ENCODE data around the gene GXYLT2. TPM values are rescaled to one million over a fixed set of nuclear protein-coding genes. Genes with fewer than 3 reads are reported as not detected.
A peak's percentile ranks its signal among the peaks of the same experiment; 100 is the strongest.

The GXYLT2 gene
- total and polyA plus RNA-seq, 2 of the 13 experiments (the other 11 are each of a cell fraction or from before 2014, with no cell fraction given), result 4.3 to 6.9 TPM

DNA sequence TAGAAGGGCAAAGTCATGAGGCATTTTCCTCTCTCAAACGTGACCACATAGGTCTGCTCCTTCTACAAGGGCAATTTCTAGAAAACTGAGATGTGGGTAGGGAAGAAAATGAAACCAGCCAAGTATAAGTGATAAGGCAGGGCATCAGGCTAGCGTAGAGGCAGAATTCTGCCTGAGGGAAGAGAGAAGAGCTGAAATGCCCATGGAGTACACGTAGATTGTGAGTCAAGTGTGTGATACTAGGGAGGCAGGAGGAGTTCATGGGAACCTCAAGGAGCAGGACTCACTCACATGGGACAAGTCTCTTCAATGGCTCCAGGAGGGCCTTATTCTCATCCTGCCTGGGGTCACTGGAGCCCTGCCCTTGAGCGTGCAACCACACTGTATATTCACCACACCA lies 73.9 kb downstream of the GXYLT2 start (continued):
- no peak for TF ChIP-seq ZNF7 (CRISPR knock-in tag; IDR thresholded peaks at IDR 0.05)
- TF ChIP-seq FIP1L1 (IDR thresholded peaks at IDR 0.05; ENCODE audit: borderline replicate concordance, insufficient read depth, low read depth, low read length), result no peak
- no peak for TF ChIP-seq MIXL1 (CRISPR knock-in tag; IDR thresholded peaks at IDR 0.05)
- TF ChIP-seq ZMYM4 (CRISPR knock-in tag; IDR thresholded peaks at IDR 0.05), result no peak
- TF ChIP-seq, protein P1, sequence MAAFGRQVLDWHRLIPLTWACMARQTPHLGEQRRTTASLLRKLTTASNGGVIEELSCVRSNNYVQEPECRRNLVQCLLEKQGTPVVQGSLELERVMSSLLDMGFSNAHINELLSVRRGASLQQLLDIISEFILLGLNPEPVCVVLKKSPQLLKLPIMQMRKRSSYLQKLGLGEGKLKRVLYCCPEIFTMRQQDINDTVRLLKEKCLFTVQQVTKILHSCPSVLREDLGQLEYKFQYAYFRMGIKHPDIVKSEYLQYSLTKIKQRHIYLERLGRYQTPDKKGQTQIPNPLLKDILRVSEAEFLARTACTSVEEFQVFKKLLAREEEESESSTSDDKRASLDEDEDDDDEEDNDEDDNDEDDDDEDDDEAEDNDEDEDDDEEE (CRISPR knock-in tag; IDR thresholded peaks at IDR 0.05), result no peak
- no peak for TF ChIP-seq ZKSCAN5 (CRISPR knock-in tag; IDR thresholded peaks at IDR 0.05)
- no peak for TF ChIP-seq ZNF562 (CRISPR knock-in tag; IDR thresholded peaks at IDR 0.05; ENCODE audit: borderline replicate concordance)
- TF ChIP-seq, protein P2, sequence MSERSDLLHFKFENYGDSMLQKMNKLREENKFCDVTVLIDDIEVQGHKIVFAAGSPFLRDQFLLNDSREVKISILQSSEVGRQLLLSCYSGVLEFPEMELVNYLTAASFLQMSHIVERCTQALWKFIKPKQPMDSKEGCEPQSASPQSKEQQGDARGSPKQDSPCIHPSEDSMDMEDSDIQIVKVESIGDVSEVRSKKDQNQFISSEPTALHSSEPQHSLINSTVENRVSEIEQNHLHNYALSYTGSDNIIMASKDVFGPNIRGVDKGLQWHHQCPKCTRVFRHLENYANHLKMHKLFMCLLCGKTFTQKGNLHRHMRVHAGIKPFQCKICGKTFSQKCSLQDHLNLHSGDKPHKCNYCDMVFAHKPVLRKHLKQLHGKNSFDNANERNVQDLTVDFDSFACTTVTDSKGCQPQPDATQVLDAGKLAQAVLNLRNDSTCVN (CRISPR knock-in tag; IDR thresholded peaks at IDR 0.05; ENCODE audit: borderline replicate concordance), result no peak
- no peak for TF ChIP-seq SMARCC2 (IDR thresholded peaks at IDR 0.05)
- no peak for TF ChIP-seq LCORL (IDR thresholded peaks at IDR 0.05)
- TF ChIP-seq LCORL (CRISPR knock-in tag; IDR thresholded peaks at IDR 0.05), result no peak
- TF ChIP-seq DNMT3B (CRISPR knock-in tag; conservative IDR thresholded peaks at IDR 0.05), result no peak

DNA sequence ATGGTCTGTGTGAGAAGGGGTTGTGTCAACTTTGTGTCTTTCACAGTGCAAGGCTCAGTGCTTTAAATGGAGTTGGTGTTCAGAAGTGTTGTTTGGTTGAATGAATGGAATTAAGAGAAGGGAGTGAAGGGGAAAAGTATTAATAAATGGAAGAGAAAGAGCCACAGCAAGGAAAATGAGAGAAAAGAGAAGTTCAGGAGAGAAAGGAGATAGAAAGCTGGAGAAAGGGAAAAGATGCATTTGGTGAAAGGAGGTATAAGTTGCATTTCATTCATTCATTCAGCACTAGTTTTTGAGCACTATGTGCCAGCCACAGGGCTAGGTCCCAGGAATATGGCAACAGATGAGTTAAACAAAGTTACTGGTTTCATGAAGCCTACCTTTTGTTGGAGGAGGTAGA lies 74.5 kb downstream of the GXYLT2 start:
- FAIRE-seq, result no peak
- TF ChIP-seq NFYC (CRISPR knock-in tag; IDR thresholded peaks at IDR 0.05) (no peak), KLF6 (CRISPR knock-in tag; IDR thresholded peaks at IDR 0.05) (no peak), NRL (CRISPR knock-in tag; IDR thresholded peaks at IDR 0.05; ENCODE audit: borderline replicate concordance) (no peak), NONO (IDR thresholded peaks at IDR 0.05) (no peak), NONO (CRISPR knock-in tag; conservative IDR thresholded peaks at IDR 0.05) (no peak), RFX1 (IDR thresholded peaks at IDR 0.05) (no peak), ASH2L (IDR thresholded peaks at IDR 0.05; ENCODE audit: insufficient read length, low read depth, low read length) (no peak), MTA1 (CRISPR knock-in tag; IDR thresholded peaks at IDR 0.05; ENCODE audit: borderline replicate concordance) (no peak)
- TF ChIP-seq, protein P3, sequence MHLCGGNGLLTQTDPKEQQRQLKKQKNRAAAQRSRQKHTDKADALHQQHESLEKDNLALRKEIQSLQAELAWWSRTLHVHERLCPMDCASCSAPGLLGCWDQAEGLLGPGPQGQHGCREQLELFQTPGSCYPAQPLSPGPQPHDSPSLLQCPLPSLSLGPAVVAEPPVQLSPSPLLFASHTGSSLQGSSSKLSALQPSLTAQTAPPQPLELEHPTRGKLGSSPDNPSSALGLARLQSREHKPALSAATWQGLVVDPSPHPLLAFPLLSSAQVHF (CRISPR knock-in tag; IDR thresholded peaks at IDR 0.05), result no peak
- TF ChIP-seq, protein P4, sequence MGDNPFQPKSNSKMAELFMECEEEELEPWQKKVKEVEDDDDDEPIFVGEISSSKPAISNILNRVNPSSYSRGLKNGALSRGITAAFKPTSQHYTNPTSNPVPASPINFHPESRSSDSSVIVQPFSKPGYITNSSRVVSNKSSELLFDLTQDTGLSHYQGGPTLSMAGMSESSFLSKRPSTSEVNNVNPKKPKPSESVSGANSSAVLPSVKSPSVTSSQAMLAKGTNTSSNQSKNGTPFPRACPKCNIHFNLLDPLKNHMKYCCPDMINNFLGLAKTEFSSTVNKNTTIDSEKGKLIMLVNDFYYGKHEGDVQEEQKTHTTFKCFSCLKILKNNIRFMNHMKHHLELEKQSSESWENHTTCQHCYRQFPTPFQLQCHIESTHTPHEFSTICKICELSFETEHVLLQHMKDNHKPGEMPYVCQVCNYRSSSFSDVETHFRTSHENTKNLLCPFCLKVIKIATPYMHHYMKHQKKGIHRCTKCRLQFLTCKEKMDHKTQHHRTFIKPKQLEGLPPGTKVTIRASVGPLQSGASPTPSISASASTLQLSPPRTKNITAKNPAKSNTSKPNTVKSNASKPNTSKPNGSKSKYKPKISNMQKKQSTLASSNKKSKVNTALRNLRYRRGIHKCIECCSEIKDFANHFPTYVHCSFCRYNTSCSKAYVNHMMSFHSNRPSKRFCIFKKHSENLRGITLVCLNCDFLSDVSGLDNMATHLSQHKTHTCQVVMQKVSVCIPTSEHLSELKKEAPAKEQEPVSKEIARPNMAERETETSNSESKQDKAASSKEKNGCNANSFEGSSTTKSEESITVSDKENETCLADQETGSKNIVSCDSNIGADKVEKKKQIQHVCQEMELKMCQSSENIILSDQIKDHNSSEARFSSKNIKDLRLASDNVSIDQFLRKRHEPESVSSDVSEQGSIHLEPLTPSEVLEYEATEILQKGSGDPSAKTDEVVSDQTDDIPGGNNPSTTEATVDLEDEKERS (CRISPR knock-in tag; IDR thresholded peaks at IDR 0.05), result no peak

More for the DNA sequence above, 74.5 kb downstream of the GXYLT2 start:
- no peak overlapping the region for H3K4me2 ChIP-seq (ENCODE audit: low read depth, low read length)
- no peak overlapping the region for H3K9ac ChIP-seq (ENCODE audit: insufficient read depth, low read depth, low read length)
- no peaks in the 10 kb centered on the region for H3K9me3 ChIP-seq (ENCODE audit: low read length)
- in situ Hi-C loops (cut with HindIII; ENCODE audit: extremely low pct_ligation_motif_present, low pct_unique_long_range_greater_than_20kb), result no loop called here
- ChIA-PET CTCF (ENCODE audit: low intra/inter-chr PET ratio, low total read pairs) (no interaction called here), POLR2A (interaction anchor here (1.0 to 1.4 kb wide), 2 partner anchors 9 to 11 kb away, joined by 3 to 4 read pairs; no protein-coding TSS in a partner anchor)
- ATAC-seq (no peak), DNase-seq (ENCODE audit: low spot score) (no peak)
- no TSS peak for BruUV-seq (replicated peaks)
- peaks cover 90% of the 10 kb centered on the region for H3K4me1 ChIP-seq (ENCODE audit: insufficient read depth, low read length)
- H2AFZ ChIP-seq (ENCODE audit: low read length), result no peak overlapping the region
- intact Hi-C loops (cut with micrococcal nuclease; ENCODE audit: unreplicated experiment), result no loop called here
- no peaks in the 10 kb centered on the region for H3K79me2 ChIP-seq (ENCODE audit: insufficient read depth, low read length)
- H3K27ac ChIP-seq (ENCODE audit: extremely low read length, insufficient read depth, low read length), result peak overlapping the region; percentile 79
- no peak overlapping the region for H3K4me3 ChIP-seq (replicated peaks in 1 of 3; ENCODE audit: insufficient read depth in 1 of 3, low read depth in 2 of 3, low read length in 3 of 3)
- H4K20me1 ChIP-seq (ENCODE audit: insufficient read depth, low read length), result no peaks in the 10 kb centered on the region
- no peaks in the 10 kb centered on the region for H3K27me3 ChIP-seq (ENCODE audit: control insufficient read depth in 1 of 2, insufficient read depth in 2 of 2, low read length in 2 of 2)
- no peaks in the 10 kb centered on the region for H3K36me3 ChIP-seq (replicated peaks in 1 of 2; ENCODE audit: control insufficient read depth in 1 of 2, insufficient read depth in 2 of 2, low read length in 2 of 2)

Data from HepG2 (cell line).